Neuronal stem cell (in vitro differentiated cells): ENCODE data around the gene TFF3.

Source experiments
- DNase-seq: peaks from one replicate; pipeline ENCODE4 v3.0.0-alpha.2; 2013; ENCODE audit warnings: low spot score
- H2AFZ ChIP-seq: one replicate; pipeline ENCODE4 v1.6.1; 2013; ENCODE audit warnings: mild to moderate bottlenecking, low read length, inconsistent platforms
- H2AK5ac ChIP-seq: 2 replicates; pipeline ENCODE4 v1.6.1; 2013; ENCODE audit warnings: low read depth, mild to moderate bottlenecking, inconsistent platforms, low read length, moderate library complexity, mixed read lengths
- H2BK120ac ChIP-seq: 2 replicates; pipeline ENCODE4 v1.6.1; 2013; ENCODE audit warnings: low read depth, mild to moderate bottlenecking, inconsistent platforms, low read length, moderate library complexity, mixed read lengths
- H2BK12ac ChIP-seq: one replicate; pipeline ENCODE4 v1.6.1; 2013; ENCODE audit warnings: low read length, inconsistent platforms
- H2BK15ac ChIP-seq: 2 replicates; pipeline ENCODE4 v1.6.1; 2013; ENCODE audit warnings: mild to moderate bottlenecking, low read length, inconsistent platforms, mixed read lengths
- H2BK5ac ChIP-seq: one replicate; pipeline ENCODE4 v1.6.1; 2013; ENCODE audit warnings: inconsistent platforms, mild to moderate bottlenecking, low read length, moderate library complexity
- H3K14ac ChIP-seq: one replicate; pipeline ENCODE4 v1.6.1; 2013; ENCODE audit warnings: low read length, inconsistent platforms
- H3K18ac ChIP-seq: 2 replicates; pipeline ENCODE4 v1.6.1; 2013; ENCODE audit warnings: low read length, inconsistent platforms
- H3K23ac ChIP-seq: 2 replicates; pipeline ENCODE4 v1.6.1; 2013; ENCODE audit warnings: low read depth, mild to moderate bottlenecking, mixed read lengths, low read length, inconsistent platforms; ENCODE audit not compliant: poor library complexity
- H3K27ac ChIP-seq: replicated peaks from 3 replicates; pipeline ENCODE4 v1.5.1; 2013; ENCODE audit warnings: low read length, inconsistent platforms
- H3K27me3 ChIP-seq, 3 experiments: 2 replicates each; pipeline ENCODE4 v1.6.1; 2013; ENCODE audit warnings: low read length in 3 of 3, mild to moderate bottlenecking in 2 of 3, inconsistent platforms in 1 of 3, low read depth in 1 of 3, mixed read lengths in 1 of 3, moderate library complexity in 1 of 3; ENCODE audit not compliant: control insufficient read depth in 3 of 3, insufficient read depth in 3 of 3
- H3K36me3 ChIP-seq, 2 donors: replicated peaks in 1 of 2; 2 replicates each; pipeline ENCODE4 v1.6.1; 2013; ENCODE audit warnings: low read length in 2 of 2; ENCODE audit not compliant: control insufficient read depth in 2 of 2, insufficient read depth in 2 of 2
- H3K4ac ChIP-seq: 2 replicates; pipeline ENCODE4 v1.6.1; 2013; ENCODE audit warnings: inconsistent platforms, mild to moderate bottlenecking, low read length, moderate library complexity
- H3K4me1 ChIP-seq, 2 donors: 1 replicate in 1 of 2; 2 replicates in 1 of 2; pipeline ENCODE4 v1.6.1; 2013; ENCODE audit warnings: low read length in 2 of 2, low read depth in 1 of 2; ENCODE audit not compliant: control insufficient read depth in 2 of 2, insufficient read depth in 1 of 2
- H3K4me2 ChIP-seq: one replicate; pipeline ENCODE4 v1.6.1; 2013; ENCODE audit warnings: mild to moderate bottlenecking, low read length, inconsistent platforms; ENCODE audit not compliant: insufficient read depth, poor library complexity, severe bottlenecking
- H3K4me3 ChIP-seq, 2 donors: 2 replicates each; pipeline ENCODE4 v1.5.1; 2013; ENCODE audit warnings: low read length in 2 of 2, mild to moderate bottlenecking in 2 of 2, inconsistent platforms in 1 of 2, moderate library complexity in 1 of 2
- H3K79me1 ChIP-seq: one replicate; pipeline ENCODE4 v1.6.1; 2013; ENCODE audit warnings: low read depth, mild to moderate bottlenecking, inconsistent platforms, low read length, moderate library complexity
- H3K9ac ChIP-seq: one replicate; pipeline ENCODE4 v1.6.1; 2013; ENCODE audit warnings: mild to moderate bottlenecking, low read depth, low read length, inconsistent platforms; ENCODE audit not compliant: poor library complexity
- H3K9me3 ChIP-seq, 2 donors: replicated peaks in 1 of 2; 2 replicates each; pipeline versions ENCODE3 to v1.6.1; 2013; ENCODE audit warnings: low read length in 2 of 2, mild to moderate bottlenecking in 2 of 2, inconsistent platforms in 1 of 2, low read depth in 1 of 2, mixed read lengths in 1 of 2, moderate library complexity in 1 of 2; ENCODE audit not compliant: control insufficient read depth in 2 of 2, insufficient read depth in 1 of 2
- H4K8ac ChIP-seq: one replicate; pipeline ENCODE4 v1.6.1; 2013; ENCODE audit warnings: low read depth, mild to moderate bottlenecking, inconsistent platforms, low read length, moderate library complexity
- H4K91ac ChIP-seq: one replicate; pipeline ENCODE4 v1.6.1; 2013; ENCODE audit warnings: low read length, low read depth, mild to moderate bottlenecking, inconsistent platforms; ENCODE audit not compliant: poor library complexity
- WGBS, 2 donors: extraction: QIAGEN DNeasy Blood & Tissue Kit; methylation state at CpG; one replicate each; pipeline ENCODE4 v1.1.7; 2013; ENCODE audit warnings: missing lambda C conversion rate in 2 of 2, mixed read lengths in 1 of 2; ENCODE audit not compliant: insufficient read length in 2 of 2, insufficient replicate concordance in 1 of 2; ENCODE audit errors: extremely low coverage in 2 of 2; 5-methylcytosine and 5-hydroxymethylcytosine counted together

The TFF3 gene

GRCh38 chr21:42306366-42307035 is 8.7 kb downstream of the TFF3 start:
- Histone ChIP-seq H2BK15ac (no peak overlapping the region), H2BK12ac (no peak overlapping the region), H2BK5ac (no peak overlapping the region), H4K8ac (no peak overlapping the region), H3K4me3 (no peak overlapping the region), H3K9ac (peak overlapping the region; percentile 34), H3K18ac (peak overlapping the region; percentile 1), H3K4me2 (no peak overlapping the region), H3K36me3 (no peaks in the 10 kb centered on the region), H4K91ac (no peak overlapping the region), H2BK120ac (no peak overlapping the region), H2AK5ac (no peak overlapping the region), H3K23ac (no peak overlapping the region), H3K79me1 (no peaks in the 10 kb centered on the region), H3K27ac (no peak overlapping the region), H3K4ac (no peak overlapping the region), H3K14ac (no peak overlapping the region), H3K4me1 (peaks cover 0 to 7% of the 10 kb centered on the region in 2 donors), H2AFZ (no peak overlapping the region), H3K27me3 (peaks cover 0 to 22% (median 2%) of the 10 kb centered on the region in 3 experiments), H3K9me3 (no peaks in the 10 kb centered on the region)
- no peak for DNase-seq
- no CpG with 5 or more reads among the region's 17 CpGs for WGBS, 2 donors

- no peaks in the 10 kb centered on the region for H3K79me1 ChIP-seq
- no peak overlapping the region for H4K8ac ChIP-seq
- no peak overlapping the region for H2BK12ac ChIP-seq
- no peak overlapping the region for H3K4ac ChIP-seq
- H3K14ac ChIP-seq = no peak overlapping the region
- no CpG with 5 or more reads among the region's 33 CpGs for WGBS, 2 donors
- no peaks in the 10 kb centered on the region for H3K36me3 ChIP-seq
- peak overlapping the region; percentile 61 for H2AK5ac ChIP-seq
- DNase-seq = no peak
- H3K27me3 ChIP-seq = peaks cover 0 to 14% (median 2%) of the 10 kb centered on the region in 3 experiments
- no peak overlapping the region for H3K9ac ChIP-seq
- peaks cover 0 to 7% of the 10 kb centered on the region in 2 donors for H3K4me1 ChIP-seq
- no peak overlapping the region for H2BK120ac ChIP-seq
- peak overlapping the region; percentile 34 for H3K23ac ChIP-seq
- no peaks in the 10 kb centered on the region for H3K9me3 ChIP-seq
- H3K18ac ChIP-seq = no peak overlapping the region
- H2BK5ac ChIP-seq = no peak overlapping the region
- no peak overlapping the region for H3K27ac ChIP-seq
- no peak overlapping the region for H2BK15ac ChIP-seq
- no peak overlapping the region for H4K91ac ChIP-seq
- H3K4me3 ChIP-seq = no peak overlapping the region
- H3K4me2 ChIP-seq = no peak overlapping the region
- H2AFZ ChIP-seq = no peak overlapping the region
Observed at GRCh38 chr21:42305707-42306147, 9.5 kb downstream of the TFF3 start.

GRCh38 chr21:42304556-42305454 is 10.4 kb downstream of the TFF3 start:
- WGBS, 2 donors = no CpG with 5 or more reads among the region's 22 CpGs
- H2BK15ac ChIP-seq = no peak overlapping the region

GRCh38 chr21:42303443-42303842 is 11.8 kb downstream of the TFF3 start:
- no peak overlapping the region for H4K8ac ChIP-seq
- H2BK12ac ChIP-seq = no peak overlapping the region
- H3K4ac ChIP-seq = no peak overlapping the region
- no peak overlapping the region for H2BK15ac ChIP-seq
- H3K18ac ChIP-seq = no peak overlapping the region
- no peak overlapping the region for H4K91ac ChIP-seq
- H3K79me1 ChIP-seq = no peaks in the 10 kb centered on the region
- H3K4me2 ChIP-seq = no peak overlapping the region
- no peak overlapping the region for H3K23ac ChIP-seq
- no peak overlapping the region for H2BK5ac ChIP-seq
- no peak overlapping the region for H3K9ac ChIP-seq
- H2AFZ ChIP-seq = no peak overlapping the region
- H3K4me3 ChIP-seq = no peak overlapping the region
- no peak for DNase-seq
- no peak overlapping the region for H3K27ac ChIP-seq
- peaks cover 0 to 4% of the 10 kb centered on the region in 2 donors for H3K4me1 ChIP-seq
- H2AK5ac ChIP-seq = no peak overlapping the region
- H3K14ac ChIP-seq = no peak overlapping the region
- H3K27me3 ChIP-seq = peaks cover 0 to 6% (median 0%) of the 10 kb centered on the region in 3 experiments
- no peak overlapping the region for H2BK120ac ChIP-seq
- H3K36me3 ChIP-seq = no peaks in the 10 kb centered on the region
- no CpG with 5 or more reads among the region's 3 CpGs for WGBS, 2 donors
- H3K9me3 ChIP-seq = no peaks in the 10 kb centered on the region

More at GRCh38 chr21:42304556-42305454, 10.4 kb downstream of the TFF3 start:
- no peak overlapping the region for H2BK120ac ChIP-seq
- no peak overlapping the region for H2AK5ac ChIP-seq
- H3K18ac ChIP-seq = no peak overlapping the region
- no peak overlapping the region for H3K4ac ChIP-seq
- no peak overlapping the region for H2BK12ac ChIP-seq
- H3K79me1 ChIP-seq = no peaks in the 10 kb centered on the region
- H2BK5ac ChIP-seq = no peak overlapping the region
- no peak overlapping the region for H4K91ac ChIP-seq
- DNase-seq = no peak
- H3K36me3 ChIP-seq = no peaks in the 10 kb centered on the region
- no peak overlapping the region for H2AFZ ChIP-seq
- no peaks in the 10 kb centered on the region for H3K9me3 ChIP-seq
- no peak overlapping the region for H4K8ac ChIP-seq
- H3K4me3 ChIP-seq = no peak overlapping the region
- no peak overlapping the region for H3K9ac ChIP-seq
- no peak overlapping the region for H3K4me2 ChIP-seq
- H3K14ac ChIP-seq = no peak overlapping the region
- no peak overlapping the region for H3K27ac ChIP-seq
- H3K27me3 ChIP-seq = peaks cover 0 to 6% (median 0%) of the 10 kb centered on the region in 3 experiments
- peak overlapping the region; percentile 52 for H3K23ac ChIP-seq
- peaks cover 0 to 4% of the 10 kb centered on the region in 2 donors for H3K4me1 ChIP-seq
